Ishikawa (cell line): ENCODE data around the gene UBXN1.

ENCODE experiments used
- CEBPB ChIP-seq: IDR thresholded peaks from 2 replicates; pipeline ENCODE4 v1.6.1; 2012
- CREB1 ChIP-seq: IDR thresholded peaks from 2 replicates; pipeline ENCODE4 v1.6.1; 2012; ENCODE audit warnings: low read depth
- EGR1 ChIP-seq: IDR thresholded peaks from 2 replicates; pipeline ENCODE4 v1.6.1; 2012
- EP300 ChIP-seq: IDR thresholded peaks from 2 replicates; pipeline ENCODE4 v1.6.1; 2012; ENCODE audit warnings: borderline replicate concordance
- FOXM1 ChIP-seq: IDR thresholded peaks from 2 replicates; pipeline ENCODE4 v1.6.1; 2012; ENCODE audit warnings: low read depth, borderline replicate concordance
- NFIC ChIP-seq: IDR thresholded peaks from 2 replicates; pipeline ENCODE4 v1.6.1; 2012
- RAD21 ChIP-seq: IDR thresholded peaks from 2 replicates; pipeline ENCODE4 v1.6.1; 2012; ENCODE audit warnings: low read depth
- TAF1 ChIP-seq: IDR thresholded peaks from 2 replicates; pipeline ENCODE4 v1.6.1; 2012; ENCODE audit warnings: low read depth, mild to moderate bottlenecking
- TCF12 ChIP-seq: IDR thresholded peaks from 2 replicates; pipeline ENCODE4 v1.6.1; 2012; ENCODE audit warnings: low read depth
- TEAD4 ChIP-seq: IDR thresholded peaks from 2 replicates; pipeline ENCODE4 v1.6.1; 2012
- YY1 ChIP-seq: IDR thresholded peaks from 2 replicates; pipeline ENCODE4 v1.6.1; 2012; ENCODE audit warnings: low read depth
- ZBTB7A ChIP-seq: IDR thresholded peaks from 2 replicates; pipeline ENCODE4 v1.6.1; 2012; ENCODE audit warnings: low read depth
- TF ChIP-seq, protein P1 (sequence below): IDR thresholded peaks from 2 replicates; pipeline ENCODE4 v1.6.1; 2012; ENCODE audit warnings: low read depth, mild to moderate bottlenecking
- TF ChIP-seq, protein P2 (sequence below): IDR thresholded peaks from 2 replicates; pipeline ENCODE4 v1.6.1; 2012
- TF ChIP-seq, protein P3 (sequence below): IDR thresholded peaks from 2 replicates; pipeline ENCODE4 v1.6.1; 2012

Gene UBXN1

DNA sequence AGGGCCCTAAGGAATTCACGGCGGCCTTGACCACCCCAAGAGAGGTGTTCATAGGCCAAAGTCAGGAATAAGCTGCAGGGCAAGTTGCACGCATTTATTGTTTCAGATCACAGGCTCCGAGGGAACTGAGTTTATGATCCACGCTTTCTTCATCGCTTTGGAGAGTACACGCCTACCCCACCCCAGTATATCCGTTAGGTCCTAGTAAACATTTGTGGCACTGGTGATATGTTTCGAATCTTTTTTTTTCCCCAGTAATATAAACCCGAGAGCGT lies 33.3 kb downstream of the UBXN1 start:
- no peak for TF ChIP-seq CEBPB
- no peak for TF ChIP-seq FOXM1
- TF ChIP-seq TEAD4, result no peak
- TF ChIP-seq, protein P1, sequence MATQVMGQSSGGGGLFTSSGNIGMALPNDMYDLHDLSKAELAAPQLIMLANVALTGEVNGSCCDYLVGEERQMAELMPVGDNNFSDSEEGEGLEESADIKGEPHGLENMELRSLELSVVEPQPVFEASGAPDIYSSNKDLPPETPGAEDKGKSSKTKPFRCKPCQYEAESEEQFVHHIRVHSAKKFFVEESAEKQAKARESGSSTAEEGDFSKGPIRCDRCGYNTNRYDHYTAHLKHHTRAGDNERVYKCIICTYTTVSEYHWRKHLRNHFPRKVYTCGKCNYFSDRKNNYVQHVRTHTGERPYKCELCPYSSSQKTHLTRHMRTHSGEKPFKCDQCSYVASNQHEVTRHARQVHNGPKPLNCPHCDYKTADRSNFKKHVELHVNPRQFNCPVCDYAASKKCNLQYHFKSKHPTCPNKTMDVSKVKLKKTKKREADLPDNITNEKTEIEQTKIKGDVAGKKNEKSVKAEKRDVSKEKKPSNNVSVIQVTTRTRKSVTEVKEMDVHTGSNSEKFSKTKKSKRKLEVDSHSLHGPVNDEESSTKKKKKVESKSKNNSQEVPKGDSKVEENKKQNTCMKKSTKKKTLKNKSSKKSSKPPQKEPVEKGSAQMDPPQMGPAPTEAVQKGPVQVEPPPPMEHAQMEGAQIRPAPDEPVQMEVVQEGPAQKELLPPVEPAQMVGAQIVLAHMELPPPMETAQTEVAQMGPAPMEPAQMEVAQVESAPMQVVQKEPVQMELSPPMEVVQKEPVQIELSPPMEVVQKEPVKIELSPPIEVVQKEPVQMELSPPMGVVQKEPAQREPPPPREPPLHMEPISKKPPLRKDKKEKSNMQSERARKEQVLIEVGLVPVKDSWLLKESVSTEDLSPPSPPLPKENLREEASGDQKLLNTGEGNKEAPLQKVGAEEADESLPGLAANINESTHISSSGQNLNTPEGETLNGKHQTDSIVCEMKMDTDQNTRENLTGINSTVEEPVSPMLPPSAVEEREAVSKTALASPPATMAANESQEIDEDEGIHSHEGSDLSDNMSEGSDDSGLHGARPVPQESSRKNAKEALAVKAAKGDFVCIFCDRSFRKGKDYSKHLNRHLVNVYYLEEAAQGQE, result no peak
- TF ChIP-seq EP300, result no peak
- no peak for TF ChIP-seq RAD21

DNA sequence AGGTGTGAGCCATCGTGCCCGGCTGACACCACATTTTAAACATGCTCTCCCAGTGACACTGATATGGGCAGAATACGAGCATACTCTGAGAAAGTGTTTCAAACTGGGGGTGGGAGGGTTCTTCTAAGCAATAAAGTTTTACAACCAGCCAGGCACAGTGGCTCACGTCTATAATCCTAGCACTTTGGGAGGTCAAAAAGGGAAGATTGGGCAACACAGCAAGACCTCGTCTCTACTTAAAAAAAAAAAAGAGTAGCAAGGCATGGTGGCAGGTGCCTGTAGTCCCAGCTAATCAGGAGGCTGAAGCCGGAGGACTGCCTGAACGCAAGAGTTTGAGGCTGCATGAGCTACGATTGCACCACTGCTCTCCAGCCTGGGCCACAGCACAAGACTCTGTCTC lies 34.7 kb downstream of the UBXN1 start:
- TF ChIP-seq EP300, result no peak
- no peak for TF ChIP-seq CEBPB
- no peak for TF ChIP-seq CREB1
- TF ChIP-seq ZBTB7A, result no peak
- TF ChIP-seq FOXM1, result no peak
- TF ChIP-seq EGR1, result no peak

DNA sequence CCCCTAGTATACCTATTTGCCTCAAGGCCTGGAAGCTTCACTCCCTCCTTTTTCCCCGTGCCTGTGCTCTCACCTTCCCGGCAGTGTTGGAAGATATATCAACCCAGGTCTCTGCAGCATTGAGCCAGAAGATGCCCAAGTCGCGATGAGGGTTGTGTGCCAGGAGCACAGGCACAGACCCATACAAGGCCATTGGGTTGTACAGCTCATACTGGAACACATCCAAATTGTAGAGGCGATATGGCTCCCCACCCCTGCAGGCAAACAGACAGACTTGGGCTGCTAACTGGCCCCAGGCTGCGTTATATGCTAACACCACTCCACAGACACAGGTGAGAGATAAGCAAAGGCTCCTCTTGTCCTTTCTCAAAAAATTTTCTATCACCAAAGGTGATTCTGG lies 46.4 kb downstream of the UBXN1 start:
- TF ChIP-seq TCF12, result no peak
- TF ChIP-seq, protein P2, sequence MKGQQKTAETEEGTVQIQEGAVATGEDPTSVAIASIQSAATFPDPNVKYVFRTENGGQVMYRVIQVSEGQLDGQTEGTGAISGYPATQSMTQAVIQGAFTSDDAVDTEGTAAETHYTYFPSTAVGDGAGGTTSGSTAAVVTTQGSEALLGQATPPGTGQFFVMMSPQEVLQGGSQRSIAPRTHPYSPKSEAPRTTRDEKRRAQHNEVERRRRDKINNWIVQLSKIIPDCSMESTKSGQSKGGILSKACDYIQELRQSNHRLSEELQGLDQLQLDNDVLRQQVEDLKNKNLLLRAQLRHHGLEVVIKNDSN, result no peak
- TF ChIP-seq FOXM1, result no peak
- no peak for TF ChIP-seq ZBTB7A
- TF ChIP-seq RAD21, result no peak
- TF ChIP-seq EGR1, result no peak
- no peak for TF ChIP-seq CEBPB
- TF ChIP-seq TEAD4, result no peak
- no peak for TF ChIP-seq YY1
- TF ChIP-seq CREB1, result no peak
- TF ChIP-seq, protein P3, sequence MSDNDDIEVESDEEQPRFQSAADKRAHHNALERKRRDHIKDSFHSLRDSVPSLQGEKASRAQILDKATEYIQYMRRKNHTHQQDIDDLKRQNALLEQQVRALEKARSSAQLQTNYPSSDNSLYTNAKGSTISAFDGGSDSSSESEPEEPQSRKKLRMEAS, result no peak
- TF ChIP-seq, protein P1, result no peak
- TF ChIP-seq TAF1, result no peak
- TF ChIP-seq NFIC, result no peak
- TF ChIP-seq EP300, result no peak

DNA sequence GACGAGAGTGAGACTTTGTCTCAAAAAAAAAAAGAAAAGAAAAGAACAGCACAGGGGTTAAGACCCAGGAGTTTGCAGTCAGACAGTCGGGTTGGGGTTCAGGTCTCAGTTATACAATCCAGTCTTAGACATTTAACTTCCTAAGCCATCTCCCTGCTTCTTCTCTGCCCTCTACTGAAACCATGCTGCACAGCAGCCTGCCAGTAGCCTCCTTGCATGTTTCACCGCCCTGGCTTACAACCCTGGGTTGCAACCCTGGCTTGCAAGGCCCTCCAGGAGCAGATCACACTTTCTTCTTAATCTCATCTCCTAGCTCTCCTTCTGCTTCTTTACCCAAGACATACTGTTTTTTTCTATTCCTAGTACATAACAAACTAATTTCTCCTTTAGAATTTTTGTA lies 51.2 kb downstream of the UBXN1 start:
- TF ChIP-seq, protein P2, result no peak
- TF ChIP-seq RAD21 (no peak), YY1 (no peak), EGR1 (no peak), CREB1 (no peak), FOXM1 (no peak), EP300 (no peak)
- TF ChIP-seq, protein P3, result no peak
